GM12878 (cell line): ENCODE measurements around the gene RB1. TPM values are rescaled to one million over a fixed set of nuclear protein-coding genes. Genes with fewer than 3 reads are reported as not detected.

Experiments
- ATF7 ChIP-seq: fragments of 450-650 bp; IDR thresholded peaks from 2 replicates; pipeline ENCODE4 v1.6.1; 2016; ENCODE audit warnings: low read depth, mild to moderate bottlenecking
- ESRRA ChIP-seq: IDR thresholded peaks from 2 replicates; pipeline ENCODE4 v1.6.1; 2012; ENCODE audit warnings: mild to moderate bottlenecking, low read length, improper control_type of control experiment
- FOXM1 ChIP-seq: IDR thresholded peaks from 2 replicates; pipeline ENCODE4 v1.6.1; 2012; ENCODE audit warnings: low read depth, mild to moderate bottlenecking, inconsistent platforms, low read length, moderate library complexity
- RUNX3 ChIP-seq: IDR thresholded peaks from 2 replicates; pipeline ENCODE4 v1.6.1; 2012; ENCODE audit warnings: low read length, inconsistent platforms
- TCF3 ChIP-seq: IDR thresholded peaks from 2 replicates; pipeline ENCODE4 v1.6.1; 2012; ENCODE audit warnings: low read depth, mild to moderate bottlenecking, low read length, borderline replicate concordance; ENCODE audit not compliant: insufficient read depth
- TCF7 ChIP-seq: IDR thresholded peaks from 2 replicates; pipeline ENCODE4 v1.6.1; 2014; ENCODE audit warnings: antibody characterized with exemption, borderline replicate concordance
- polyA plus RNA-seq, 11 experiments: library from polyadenylated mRNA; depleted of rRNA in 4 of 11; unstranded in 6 of 11; stranded (reverse) in 5 of 11; fragments of >200 nt; fragmentation: Nextera tagmentation in 4 of 11; fragmentation: Illumina TruSeq in 1 of 11; extraction: Ambion mirVana in 4 of 11; extraction: Trizol in 1 of 11; gene quantifications; 1 replicate in 1 of 11; 2 replicates in 10 of 11; pipeline versions ENCODE4 v1.2.1 to v1.2.3, GENCODE V29; 2011 to 2016; ENCODE audit warnings: inconsistent platforms in 2 of 11, missing spikeins in 2 of 11, low read depth in 1 of 11
- total RNA-seq, 4 experiments: library from RNA; depleted of rRNA in 3 of 4; stranded (reverse); fragments of >200 nt in 3 of 4; fragmentation: Illumina TruSeq in 1 of 4; extraction: Trizol in 1 of 4; gene quantifications; 2 replicates each; pipeline versions ENCODE4 v1.2.1 to v1.2.3, GENCODE V29; 2013 to 2021
- TF ChIP-seq, protein P1 (sequence below): fragments of 450-650 bp; formaldehyde crosslinking; IDR thresholded peaks from 2 replicates; pipeline ENCODE4 v1.4.0; 2020; ENCODE audit warnings: mild to moderate bottlenecking, moderate library complexity
- TF ChIP-seq, protein P2 (sequence below): IDR thresholded peaks from 2 replicates; pipeline ENCODE4 v1.6.1; 2011; ENCODE audit warnings: low read depth, low read length, improper control_type of control experiment, borderline replicate concordance

RB1 gene
- total and polyA plus RNA-seq, 10 of the 15 experiments (the other 5 are each of a cell fraction or from before 2014, with no cell fraction given), result 2.8 to 45.0 (median 8.3) TPM

DNA sequence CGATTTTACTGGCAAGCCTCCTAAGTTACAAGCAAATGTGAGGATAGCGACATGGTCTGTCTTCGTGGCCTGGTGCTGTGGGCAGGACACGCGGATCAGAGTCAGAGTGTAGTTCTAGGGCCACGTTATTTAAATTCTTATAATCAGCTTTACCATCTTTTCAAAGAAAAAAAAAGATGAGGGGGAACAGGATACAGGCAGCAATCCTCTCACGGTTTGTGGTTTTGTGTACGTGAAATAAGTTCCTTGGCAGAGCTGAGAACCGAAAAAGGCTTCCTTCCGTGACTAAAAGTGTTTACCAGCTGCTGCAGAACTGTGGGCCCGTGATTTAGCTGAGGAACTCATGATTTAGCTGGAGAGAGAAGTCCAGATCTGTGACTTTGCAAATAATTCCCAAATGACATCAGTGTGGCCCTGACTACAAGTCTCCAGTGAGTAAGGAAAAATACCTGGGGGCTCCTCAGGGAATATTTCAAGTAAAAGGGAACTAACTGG lies 202.1 kb downstream of the RB1 start (continued):
- TF ChIP-seq, protein P1, sequence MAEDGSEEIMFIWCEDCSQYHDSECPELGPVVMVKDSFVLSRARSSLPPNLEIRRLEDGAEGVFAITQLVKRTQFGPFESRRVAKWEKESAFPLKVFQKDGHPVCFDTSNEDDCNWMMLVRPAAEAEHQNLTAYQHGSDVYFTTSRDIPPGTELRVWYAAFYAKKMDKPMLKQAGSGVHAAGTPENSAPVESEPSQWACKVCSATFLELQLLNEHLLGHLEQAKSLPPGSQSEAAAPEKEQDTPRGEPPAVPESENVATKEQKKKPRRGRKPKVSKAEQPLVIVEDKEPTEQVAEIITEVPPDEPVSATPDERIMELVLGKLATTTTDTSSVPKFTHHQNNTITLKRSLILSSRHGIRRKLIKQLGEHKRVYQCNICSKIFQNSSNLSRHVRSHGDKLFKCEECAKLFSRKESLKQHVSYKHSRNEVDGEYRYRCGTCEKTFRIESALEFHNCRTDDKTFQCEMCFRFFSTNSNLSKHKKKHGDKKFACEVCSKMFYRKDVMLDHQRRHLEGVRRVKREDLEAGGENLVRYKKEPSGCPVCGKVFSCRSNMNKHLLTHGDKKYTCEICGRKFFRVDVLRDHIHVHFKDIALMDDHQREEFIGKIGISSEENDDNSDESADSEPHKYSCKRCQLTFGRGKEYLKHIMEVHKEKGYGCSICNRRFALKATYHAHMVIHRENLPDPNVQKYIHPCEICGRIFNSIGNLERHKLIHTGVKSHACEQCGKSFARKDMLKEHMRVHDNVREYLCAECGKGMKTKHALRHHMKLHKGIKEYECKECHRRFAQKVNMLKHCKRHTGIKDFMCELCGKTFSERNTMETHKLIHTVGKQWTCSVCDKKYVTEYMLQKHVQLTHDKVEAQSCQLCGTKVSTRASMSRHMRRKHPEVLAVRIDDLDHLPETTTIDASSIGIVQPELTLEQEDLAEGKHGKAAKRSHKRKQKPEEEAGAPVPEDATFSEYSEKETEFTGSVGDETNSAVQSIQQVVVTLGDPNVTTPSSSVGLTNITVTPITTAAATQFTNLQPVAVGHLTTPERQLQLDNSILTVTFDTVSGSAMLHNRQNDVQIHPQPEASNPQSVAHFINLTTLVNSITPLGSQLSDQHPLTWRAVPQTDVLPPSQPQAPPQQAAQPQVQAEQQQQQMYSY (CRISPR knock-in tag), result no peak
- peak; percentile 80 for TF ChIP-seq FOXM1
- no peak for TF ChIP-seq ESRRA
- peak; percentile 33; the same call in 1 of the 2 replicates for TF ChIP-seq ATF7
- peak; percentile 97 for TF ChIP-seq RUNX3
- TF ChIP-seq TCF3, result peak; percentile 96
- no peak for TF ChIP-seq TCF7
- TF ChIP-seq, protein P2, sequence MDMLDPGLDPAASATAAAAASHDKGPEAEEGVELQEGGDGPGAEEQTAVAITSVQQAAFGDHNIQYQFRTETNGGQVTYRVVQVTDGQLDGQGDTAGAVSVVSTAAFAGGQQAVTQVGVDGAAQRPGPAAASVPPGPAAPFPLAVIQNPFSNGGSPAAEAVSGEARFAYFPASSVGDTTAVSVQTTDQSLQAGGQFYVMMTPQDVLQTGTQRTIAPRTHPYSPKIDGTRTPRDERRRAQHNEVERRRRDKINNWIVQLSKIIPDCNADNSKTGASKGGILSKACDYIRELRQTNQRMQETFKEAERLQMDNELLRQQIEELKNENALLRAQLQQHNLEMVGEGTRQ, result no peak
